NCI-H2171 (cell line): ENCODE results near the gene METTL9.
"Not testable (repeated sequence)": the region's sequence is repeated elsewhere in the genome, so short reads cannot be mapped to it uniquely, and the experiment has no call there.

Experiments
- DNase-seq: peaks from one replicate; lab custom pipeline; 2025; lab: John Stamatoyannopoulos, UW

METTL9 gene

DNA sequence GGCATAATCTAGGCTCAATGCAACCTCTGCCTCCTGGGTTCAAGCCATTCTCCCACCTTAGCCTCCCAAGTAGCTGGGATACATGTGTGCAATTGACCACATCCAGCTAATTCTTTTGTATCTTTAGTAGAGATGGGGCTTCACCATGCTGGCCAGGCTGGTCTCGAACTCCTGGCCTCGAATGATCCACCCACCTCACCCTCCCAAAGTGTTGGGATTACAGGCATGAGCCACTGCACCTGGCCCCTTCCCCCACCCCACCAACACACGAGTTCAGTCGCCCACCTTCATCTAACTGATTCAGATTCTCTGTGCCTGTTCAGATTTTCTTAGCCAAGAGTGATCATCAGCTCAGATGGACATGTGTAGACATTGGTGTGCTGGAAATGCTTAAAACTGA, 25.0 kb upstream of the METTL9 start:
- DNase-seq, result no peak

DNA sequence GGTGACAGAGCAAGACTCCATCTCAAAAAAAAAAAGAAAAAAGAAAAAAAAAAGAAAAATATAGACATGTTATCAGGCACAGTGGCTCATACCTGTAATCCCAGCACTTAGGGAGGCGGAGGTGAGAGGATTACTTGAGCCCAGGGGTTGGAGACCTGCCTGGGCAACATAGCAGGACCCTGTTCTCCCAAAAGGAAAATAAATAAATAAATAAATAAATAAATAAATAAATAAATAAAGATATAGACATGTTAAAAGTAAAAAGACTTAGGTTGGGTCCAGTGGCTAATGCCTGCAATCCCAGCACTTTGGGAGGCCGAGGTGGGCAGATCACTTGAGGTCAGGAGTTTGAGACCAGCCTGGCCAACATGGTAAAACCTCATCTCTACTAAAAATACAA, 23.1 kb upstream of the METTL9 start:
- DNase-seq, result not testable (repeated sequence)

DNA sequence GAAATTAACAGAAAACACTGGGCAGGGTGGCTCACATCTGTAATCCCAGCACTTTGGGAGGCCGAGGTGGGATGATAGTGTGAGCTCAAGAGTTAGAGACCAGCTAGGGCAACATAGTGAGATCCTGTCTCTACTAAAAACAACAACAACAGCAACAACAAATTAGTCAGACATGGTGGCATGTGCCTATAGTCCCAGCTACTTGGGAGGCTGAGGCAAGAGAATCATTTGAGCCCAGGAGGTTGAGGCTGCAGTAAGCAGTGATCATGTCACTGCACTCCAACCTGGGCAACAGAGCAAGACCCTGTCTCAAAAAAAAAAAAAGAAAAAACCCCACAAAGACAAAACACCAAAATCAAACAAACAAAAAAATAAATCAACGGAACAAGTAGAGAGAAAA, 21.9 kb upstream of the METTL9 start:
- not testable (repeated sequence) for DNase-seq

DNA sequence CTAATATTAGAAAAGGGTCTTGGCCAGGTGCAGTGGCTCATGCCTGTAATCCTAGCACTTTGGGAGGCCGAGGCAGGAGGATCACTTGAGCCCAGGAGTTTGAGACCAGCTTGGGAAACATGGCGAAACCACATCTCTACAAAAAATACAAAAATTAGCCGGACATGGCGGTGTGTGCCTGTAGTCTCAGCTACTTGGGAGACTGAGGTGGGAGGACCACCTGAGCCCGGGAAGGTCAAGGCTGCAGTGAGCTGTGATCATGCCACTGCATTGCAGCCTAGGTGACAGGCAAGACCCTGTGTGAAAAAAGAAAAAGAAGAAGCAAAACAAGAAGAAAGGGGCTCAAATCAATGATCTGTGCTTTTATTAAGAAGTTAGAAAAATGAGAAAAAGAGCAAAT, 21.1 kb upstream of the METTL9 start:
- DNase-seq, result not testable (repeated sequence)

DNA sequence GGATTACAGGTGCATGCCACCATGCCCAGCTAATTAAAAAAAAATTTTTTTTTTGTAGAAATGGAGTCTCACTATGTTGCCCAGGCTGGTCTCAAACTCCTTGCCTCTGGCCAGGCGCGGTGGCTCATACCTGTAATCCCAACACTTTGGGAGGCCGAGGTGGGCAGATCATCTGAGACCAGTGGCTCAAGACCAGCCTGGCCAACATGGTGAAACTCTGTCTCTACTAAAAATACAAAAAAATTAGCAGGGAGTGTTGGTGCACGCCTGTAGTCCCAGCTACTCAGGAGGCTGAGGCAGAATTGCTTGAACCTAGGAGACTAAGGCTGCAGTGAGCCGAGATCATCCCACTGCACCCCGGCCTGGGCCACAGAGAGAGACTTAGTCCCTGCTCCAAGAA, 19.2 kb upstream of the METTL9 start:
- not testable (repeated sequence) for DNase-seq

DNA sequence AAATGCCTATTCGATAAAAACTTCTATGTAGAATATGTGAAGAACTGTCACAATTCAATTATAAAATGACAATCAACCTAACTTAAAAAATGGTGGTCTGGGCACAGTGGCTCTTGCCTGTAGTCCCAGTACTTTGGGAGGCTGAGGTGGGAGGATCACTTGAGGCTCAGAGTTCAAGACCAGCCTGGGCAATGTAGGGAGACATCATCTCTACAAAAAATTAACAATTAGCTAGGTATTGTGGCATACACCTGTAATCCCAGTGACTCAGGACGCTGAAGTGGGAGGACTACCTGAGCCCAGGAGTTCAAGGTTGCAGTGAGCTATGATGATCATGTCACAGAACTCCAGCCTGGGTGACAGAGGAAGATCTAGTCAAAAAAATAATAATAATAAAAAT, 18.6 kb upstream of the METTL9 start:
- DNase-seq, result no peak

DNA sequence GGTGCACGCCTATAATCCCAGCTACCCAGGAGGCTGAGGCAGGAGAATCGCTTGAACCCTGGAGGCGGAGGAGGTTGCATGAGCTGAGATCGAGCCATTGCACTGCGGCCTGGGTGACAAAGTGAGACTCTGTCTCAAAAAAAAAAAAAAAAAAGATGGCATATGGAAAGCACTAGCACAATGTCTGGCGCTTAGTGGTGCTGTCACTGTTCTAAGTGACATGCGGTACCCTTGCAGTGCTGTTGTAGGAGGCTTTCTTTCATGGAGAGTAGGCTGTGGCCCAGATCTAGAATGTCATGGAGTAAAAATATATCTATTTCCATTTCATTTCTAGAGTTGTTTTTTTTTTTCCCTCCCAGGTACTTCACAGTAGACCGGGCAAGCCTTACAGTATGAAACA, 14.6 kb upstream of the METTL9 start:
- no peak for DNase-seq

DNA sequence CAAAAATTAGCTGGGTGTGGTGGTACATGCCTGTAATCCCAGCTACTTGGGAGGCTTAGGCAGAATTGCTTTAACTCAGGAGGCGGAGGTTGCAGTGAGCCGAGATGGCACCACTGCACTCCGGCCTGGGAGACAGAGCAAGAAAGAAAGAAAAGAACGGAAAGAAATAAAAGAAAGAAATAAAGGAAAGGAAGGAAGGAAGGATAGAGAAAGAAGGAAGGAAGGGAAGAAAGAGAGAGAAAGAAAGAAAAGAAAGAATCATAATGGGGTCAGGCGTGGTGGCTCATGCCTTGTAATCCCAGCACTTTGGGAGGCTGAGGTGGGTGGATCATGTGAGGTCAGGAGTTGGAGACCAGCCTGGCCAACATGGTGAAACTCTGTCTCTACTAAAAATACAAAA, 10.8 kb upstream of the METTL9 start:
- DNase-seq, result not testable (repeated sequence)

DNA sequence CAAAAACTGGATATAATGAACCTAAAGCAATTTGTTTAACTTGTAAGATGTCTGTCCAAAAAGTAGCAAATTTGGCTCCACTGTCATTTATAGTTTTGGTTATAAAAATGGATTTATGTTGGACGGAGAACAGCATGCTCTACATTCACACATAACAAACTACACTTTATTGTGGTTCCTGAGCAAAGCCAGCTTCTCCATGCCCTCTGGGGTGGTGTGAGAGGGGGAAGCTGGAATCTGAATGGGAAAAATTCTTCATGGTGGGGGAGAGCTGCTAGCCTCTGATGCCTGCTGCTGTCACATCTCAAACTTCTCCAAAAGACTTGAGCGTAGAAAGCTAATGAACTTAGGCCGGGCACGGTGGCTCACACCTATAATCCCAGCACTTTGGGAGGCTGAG, 9.8 kb upstream of the METTL9 start:
- DNase-seq, result no peak

DNA sequence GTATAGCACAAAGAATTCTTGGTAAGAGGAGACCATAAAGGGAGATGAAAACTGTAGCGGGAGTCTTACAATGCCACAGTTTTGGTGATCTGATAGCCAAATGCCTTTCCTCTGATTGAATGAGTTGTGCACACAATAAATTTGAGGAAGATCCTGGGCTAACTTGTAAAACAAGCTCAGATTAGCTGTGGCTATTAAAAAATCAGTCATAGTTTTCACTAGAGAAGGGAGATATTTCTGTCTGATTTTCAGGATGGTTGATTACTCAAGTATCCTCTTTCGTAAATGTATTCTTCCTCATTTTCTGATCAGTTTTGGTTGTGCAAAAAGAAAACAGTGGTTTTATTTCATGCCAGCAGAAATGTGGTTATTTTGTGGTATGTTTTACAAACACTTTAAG, 9.1 kb upstream of the METTL9 start:
- no peak for DNase-seq

DNA sequence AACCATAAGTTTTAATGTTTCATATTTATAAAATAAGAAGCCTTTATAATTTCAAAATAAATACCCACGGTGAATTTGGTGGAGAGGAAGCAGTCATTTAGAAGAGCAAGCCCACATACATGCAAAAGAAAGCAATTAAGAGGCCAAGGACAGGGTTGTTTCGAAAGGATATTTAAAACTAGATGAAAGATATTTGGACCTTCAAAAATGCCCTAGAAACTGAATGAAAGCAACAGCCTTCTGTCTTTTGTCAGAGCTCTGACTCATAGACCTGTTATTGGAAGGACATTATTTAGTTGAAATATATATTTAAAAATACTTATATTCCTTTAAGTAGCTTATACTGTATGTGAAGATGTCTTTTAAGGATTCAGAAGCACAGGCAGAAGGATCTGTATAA, 8.6 kb upstream of the METTL9 start:
- DNase-seq, result no peak

DNA sequence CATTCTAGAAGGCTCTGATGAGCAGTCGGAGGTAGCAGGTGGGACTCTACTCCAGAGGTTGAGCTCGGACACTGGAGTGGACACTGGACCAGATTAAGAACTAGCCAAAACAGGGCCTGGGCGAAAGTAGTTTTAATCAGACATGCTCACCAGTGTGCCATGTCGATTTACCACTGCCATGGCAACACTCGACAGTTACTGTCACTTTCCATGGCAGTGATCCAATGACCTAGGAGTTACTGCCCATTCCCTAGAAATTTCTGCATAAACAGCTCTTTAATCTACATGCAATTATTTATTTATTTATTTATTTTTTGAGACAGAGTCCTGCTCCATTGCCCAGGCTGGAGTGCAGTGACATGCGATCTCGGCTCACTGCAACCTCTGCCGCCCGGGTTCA, 7.2 kb upstream of the METTL9 start:
- no peak for DNase-seq

DNA sequence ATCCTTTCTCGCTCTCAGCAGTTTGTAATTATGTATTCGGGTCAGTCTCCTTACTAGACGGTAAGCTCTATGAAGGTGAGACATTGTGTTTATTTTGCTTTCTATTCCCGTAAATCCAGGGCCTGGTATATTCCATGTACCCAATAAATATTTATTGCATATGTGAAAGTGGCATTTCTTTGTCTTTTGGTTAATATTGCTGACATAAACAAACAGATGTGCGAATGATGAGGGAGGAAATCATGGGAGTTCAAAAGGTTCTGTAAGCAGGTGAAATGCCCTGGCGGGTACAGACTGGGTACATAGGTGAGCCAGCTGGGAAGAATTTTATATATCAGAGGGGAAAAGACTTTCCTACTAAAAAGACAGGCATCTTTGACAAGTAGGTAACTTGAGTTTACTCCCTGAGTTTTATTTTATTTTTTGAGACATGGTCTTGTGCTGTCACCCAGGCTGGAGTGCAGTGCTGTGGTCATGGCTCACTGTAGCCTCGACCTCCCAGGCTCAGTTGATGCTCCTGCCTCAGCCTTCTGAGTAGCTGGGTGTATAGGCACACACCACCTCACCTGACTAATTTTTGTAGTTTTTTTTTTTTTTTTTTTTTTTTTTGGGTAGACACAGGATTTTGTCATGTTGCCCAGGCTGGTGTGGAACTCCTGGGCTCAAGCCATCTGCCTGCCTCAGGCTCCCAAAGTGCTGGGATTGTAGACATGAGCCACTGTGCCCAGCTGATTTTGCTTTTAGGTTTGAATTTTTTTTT, 5.7 kb upstream of the METTL9 start:
- DNase-seq, result no peak

DNA sequence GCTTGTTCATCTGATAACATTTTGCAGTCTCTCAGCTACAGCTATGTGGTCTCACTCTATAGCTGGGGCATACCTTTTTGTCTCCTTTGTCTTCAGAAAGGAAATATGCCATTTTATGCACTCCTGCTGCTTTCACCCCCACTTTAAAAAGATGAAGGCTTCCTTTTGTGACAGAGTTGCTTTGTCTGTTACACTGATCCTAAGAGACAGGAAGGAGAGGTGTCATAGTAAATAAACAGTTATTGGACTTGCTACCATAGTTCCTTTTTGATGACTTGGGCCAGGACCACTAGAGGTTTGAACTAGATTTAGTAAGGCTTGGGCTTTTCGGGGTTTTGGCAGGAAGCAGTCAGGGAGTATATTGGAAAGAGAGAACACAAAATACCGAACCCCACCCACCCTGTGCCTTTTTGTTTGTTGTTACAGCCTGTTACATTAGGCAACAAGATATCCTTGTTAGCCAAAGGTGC, 1.8 kb upstream of the METTL9 start:
- DNase-seq, result no peak

DNA sequence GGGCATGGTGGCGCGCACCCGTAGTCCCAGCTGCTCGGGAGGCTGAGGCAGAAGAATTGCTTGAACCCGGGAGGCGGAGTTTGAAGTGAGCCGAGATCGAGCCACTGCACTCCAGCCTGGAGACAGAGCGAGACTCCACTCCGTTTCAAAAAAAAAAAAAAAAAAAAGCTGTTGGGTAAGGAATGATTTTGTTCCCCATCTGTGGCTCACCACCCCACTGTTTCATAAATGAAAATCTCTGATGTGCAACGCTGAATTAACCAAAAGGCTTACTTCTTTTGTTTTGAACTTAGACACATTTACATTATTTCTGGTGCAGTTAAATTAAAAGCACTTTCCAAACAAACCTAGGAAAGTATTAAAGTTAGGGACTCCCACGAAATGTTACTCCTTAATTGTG, 1.2 kb upstream of the METTL9 start:
- no peak for DNase-seq

DNA sequence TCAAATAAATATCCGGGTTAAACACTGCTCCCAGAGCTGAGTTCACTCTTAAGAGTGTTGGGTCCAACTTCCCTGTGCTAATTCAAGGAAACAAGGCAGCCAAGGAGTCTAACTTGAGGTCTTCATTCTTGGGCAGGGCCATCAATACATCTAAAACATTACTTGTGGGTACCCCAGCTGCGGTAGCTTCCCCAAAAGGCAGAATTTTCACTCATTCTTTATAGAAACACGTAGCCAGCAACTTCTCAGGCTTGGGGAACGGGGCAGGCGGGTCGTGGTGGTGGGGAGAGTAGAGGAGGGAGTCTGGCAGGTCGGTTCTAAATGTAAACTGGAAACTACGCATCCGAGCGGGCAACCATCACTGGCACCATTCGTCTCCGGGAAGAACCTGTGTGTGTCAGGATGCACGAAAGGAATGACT, 666 bp upstream of the METTL9 start:
- DNase-seq, result no peak

DNA sequence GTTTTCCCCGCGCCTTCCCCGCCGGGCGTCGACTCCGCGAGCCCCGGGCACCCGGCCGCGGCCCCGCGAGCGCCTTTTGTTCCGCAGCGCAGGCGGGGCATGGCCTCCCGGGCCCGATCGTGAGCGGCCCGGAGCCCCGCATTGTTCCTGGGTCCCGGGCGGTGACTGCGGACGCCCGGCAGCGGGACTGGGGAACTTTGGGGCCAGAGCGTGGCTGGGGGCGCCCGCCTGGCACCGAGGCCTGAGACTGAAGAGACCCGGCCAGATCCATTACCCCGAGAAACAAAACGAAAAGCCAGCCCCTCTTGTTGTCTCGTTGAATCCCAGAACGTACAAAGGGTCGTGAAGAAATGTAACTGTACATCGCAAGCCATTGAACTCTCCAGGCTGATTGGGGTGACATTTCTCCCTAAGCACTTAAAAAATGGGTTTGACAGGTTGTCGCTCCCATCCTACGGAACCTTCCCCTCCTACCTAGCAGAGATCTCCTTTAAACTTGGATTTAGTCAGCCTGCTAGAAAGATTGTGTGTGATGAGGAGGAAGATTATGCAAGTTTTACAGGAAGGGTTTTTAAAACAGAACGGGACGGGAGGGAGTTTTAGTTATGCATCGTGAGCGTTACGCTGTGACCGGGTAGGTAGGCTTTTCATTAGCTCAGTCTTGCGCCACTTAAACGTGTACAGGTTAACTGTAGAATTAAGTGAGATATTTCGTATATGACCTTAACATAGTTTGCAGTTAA, 825 bp downstream of the METTL9 start:
- no peak for DNase-seq

DNA sequence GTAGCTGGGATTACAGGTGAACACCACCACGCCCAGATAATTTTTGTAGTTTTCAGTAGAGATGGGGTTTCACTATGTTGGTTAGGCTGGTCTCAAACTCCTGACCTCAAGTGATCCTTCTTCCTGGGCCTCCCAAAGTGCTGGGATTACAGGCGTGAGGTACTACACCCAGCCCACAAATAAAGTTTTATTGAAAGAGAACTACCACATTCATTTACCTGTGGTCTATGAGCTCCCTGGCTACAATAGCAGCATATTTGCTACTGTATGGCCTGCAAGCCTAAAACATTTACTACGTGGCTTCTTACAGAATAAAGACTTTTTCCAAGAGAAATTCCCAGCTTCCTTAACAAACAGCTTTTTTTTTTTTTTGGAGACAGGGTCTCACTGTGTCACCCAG, 3.4 kb downstream of the METTL9 start:
- no peak for DNase-seq

DNA sequence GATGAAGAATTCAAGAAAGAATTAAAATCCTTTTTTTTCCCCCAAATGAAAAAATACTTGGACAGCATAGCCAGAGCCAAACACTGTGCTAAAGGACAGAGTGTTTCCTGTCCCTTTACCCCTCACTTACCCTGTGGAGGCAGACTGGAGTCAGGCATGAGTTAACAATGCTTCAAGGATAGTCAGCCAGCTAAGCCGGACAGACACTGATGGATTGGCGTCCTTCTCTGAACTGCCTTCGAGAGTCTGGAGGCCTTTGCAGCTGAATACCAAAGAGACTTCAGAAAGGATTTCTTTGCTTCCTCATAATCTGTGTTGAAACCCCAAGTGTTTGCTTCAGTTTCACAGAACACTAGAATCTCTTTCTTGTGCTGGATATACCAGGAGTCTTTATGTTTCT, 4.6 kb downstream of the METTL9 start:
- DNase-seq, result no peak

DNA sequence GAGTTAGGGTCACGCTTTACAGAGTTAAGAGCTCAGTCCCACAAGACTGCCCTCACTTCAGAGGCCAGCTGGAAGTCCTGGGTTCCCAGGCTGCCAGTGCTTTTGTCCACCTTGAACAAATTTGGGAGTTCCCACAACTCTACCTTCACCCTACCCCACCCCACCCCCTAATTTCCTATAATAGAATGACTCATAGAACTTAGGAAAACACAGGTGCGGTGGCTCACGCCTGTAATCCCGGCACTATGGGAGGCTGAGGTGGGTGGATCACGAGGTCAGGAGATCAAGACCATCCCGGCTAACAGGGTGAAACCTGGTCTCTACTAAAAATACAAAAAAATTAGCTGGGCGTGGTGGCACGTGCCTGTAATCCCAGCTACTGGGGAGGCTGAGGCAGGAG, 6.5 kb downstream of the METTL9 start:
- DNase-seq, result not testable (repeated sequence)

DNA sequence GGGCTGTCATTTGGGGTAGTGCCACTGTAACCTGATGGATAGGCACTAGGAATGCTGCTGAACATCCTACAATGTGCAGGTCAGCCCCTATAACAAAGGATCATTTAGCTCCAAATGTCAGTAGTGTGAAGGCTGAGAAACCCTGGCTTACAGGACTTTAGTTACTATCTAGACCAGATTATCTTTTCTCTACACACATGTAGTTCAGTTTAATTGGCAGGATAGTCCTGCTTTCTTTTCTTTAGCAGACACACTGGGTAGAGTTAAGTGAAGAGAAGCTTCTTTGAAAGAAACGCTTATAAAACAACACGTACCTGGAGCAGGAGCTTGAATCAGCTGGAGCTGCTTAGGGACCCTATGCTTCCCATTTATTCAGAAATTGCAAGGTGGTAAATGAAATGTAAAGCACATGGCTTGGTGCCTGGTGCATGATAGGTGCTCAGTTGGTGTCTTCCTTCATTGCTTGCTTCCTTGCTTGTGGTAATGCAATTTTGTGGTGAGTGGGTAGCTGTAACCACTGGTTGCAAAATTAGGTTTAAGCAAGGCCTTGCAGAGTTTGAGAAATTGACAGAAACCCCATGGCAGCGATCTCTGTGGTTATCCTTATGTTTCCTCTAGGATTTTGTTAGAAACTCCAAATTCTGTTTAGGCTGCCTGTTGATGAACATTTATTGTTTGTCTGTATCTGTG, 9.4 kb downstream of the METTL9 start:
- DNase-seq, result no peak

DNA sequence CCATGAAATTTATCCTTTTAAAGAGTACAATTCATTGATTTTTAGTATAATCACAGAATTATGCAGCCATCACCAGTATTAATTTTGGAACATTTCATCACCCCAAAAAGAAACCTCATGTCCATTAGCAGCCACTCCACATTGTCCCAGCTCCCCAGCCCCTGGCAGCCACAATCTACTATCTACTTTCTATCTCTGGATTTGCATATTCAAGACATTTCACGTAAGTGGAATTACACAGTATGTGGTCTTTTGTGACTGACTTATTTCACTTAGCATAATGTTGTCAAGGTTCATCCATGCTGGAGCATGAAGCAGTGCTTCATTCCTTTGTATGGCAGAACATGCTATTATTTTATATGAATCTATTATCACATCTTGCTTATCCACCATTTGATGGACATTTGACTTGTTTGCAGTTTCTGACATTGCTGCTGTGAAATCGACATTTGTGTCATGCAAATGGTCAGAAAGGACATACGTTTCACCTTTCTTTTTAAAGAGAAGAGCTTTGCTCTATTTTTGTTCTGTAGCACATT, 10.7 kb downstream of the METTL9 start:
- DNase-seq, result no peak

DNA sequence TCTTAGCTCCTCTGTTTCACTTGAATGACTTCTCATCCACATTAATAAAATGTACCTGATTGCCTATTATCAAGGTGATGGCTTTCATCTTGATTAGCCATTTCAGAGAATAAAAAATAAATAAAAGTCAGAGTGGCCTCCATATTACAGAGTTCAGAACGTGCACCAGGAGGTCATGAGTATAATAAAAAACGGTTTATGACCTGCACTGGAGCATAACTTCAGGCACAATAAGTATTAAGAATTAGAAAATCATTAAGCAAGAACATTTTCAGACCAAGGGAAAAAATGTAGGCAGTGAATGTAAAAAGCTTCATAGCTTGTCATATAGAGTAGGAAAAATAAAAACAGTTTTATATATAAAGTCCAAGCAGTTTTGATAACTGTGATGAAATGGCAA, 11.4 kb downstream of the METTL9 start:
- no peak for DNase-seq
